H9 (cell line): ENCODE measurements around the gene SLC38A1. TPM values are rescaled to one million over a fixed set of nuclear protein-coding genes. Genes with fewer than 3 reads are reported as not detected.

Source experiments
- DNase-seq: peaks from one replicate; pipeline ENCODE4 v3.0.0-alpha.2; 2017
- H2AFZ ChIP-seq: one replicate; pipeline ENCODE4 v1.6.1; 2013; ENCODE audit warnings: mild to moderate bottlenecking, low read length, control low read depth, moderate library complexity
- H2AK5ac ChIP-seq: 2 replicates; pipeline ENCODE4 v1.6.1; 2013; ENCODE audit warnings: low read length, control low read depth, mixed read lengths; ENCODE audit not compliant: insufficient read length
- H2BK120ac ChIP-seq: one replicate; pipeline ENCODE4 v1.6.1; 2013; ENCODE audit warnings: low read depth, mild to moderate bottlenecking, low read length, control low read depth, inconsistent platforms; ENCODE audit not compliant: poor library complexity, severe bottlenecking
- H2BK12ac ChIP-seq: 2 replicates; pipeline ENCODE4 v1.6.1; 2013; ENCODE audit warnings: low read length, control low read depth, mixed read lengths, low read depth; ENCODE audit not compliant: insufficient read length
- H2BK15ac ChIP-seq: 2 replicates; pipeline ENCODE4 v1.6.1; 2013; ENCODE audit warnings: low read depth, low read length, control low read depth
- H2BK20ac ChIP-seq: one replicate; pipeline ENCODE4 v1.6.1; 2013; ENCODE audit warnings: low read depth, mild to moderate bottlenecking, low read length, control low read depth, inconsistent platforms; ENCODE audit not compliant: poor library complexity, severe bottlenecking
- H2BK5ac ChIP-seq: 2 replicates; pipeline ENCODE4 v1.6.1; 2013; ENCODE audit warnings: low read length, control low read depth, mixed read lengths; ENCODE audit not compliant: insufficient read length
- H3K14ac ChIP-seq: 2 replicates; pipeline ENCODE4 v1.6.1; 2013; ENCODE audit warnings: low read length, control low read depth; ENCODE audit not compliant: insufficient read depth
- H3K18ac ChIP-seq: 2 replicates; pipeline ENCODE4 v1.6.1; 2013; ENCODE audit warnings: low read depth, mild to moderate bottlenecking, mixed read lengths, low read length, control low read depth; ENCODE audit not compliant: insufficient read length
- H3K23ac ChIP-seq: 2 replicates; pipeline ENCODE4 v1.6.1; 2013; ENCODE audit warnings: low read length, control low read depth, mixed read lengths, low read depth; ENCODE audit not compliant: insufficient read length
- H3K23me2 ChIP-seq: 2 replicates; pipeline ENCODE4 v1.6.1; 2013; ENCODE audit warnings: low read depth, mild to moderate bottlenecking, mixed read lengths, low read length, control low read depth; ENCODE audit not compliant: insufficient read length, poor library complexity, severe bottlenecking
- H3K27ac ChIP-seq: 2 replicates; pipeline ENCODE4 v1.5.1; 2013; ENCODE audit warnings: low read length, control low read depth, mixed read lengths, low read depth; ENCODE audit not compliant: insufficient read length
- H3K27me3 ChIP-seq: 2 replicates; pipeline ENCODE4 v1.6.1; 2013; ENCODE audit warnings: low read length, control low read depth, inconsistent platforms; ENCODE audit not compliant: insufficient read depth
- H3K4ac ChIP-seq: 2 replicates; pipeline ENCODE4 v1.6.1; 2013; ENCODE audit warnings: low read depth, mild to moderate bottlenecking, control low read depth, inconsistent platforms, low read length, moderate library complexity
- H3K4me1 ChIP-seq: 2 replicates; pipeline ENCODE4 v1.6.1; 2013; ENCODE audit warnings: low read length, control low read depth, inconsistent platforms; ENCODE audit not compliant: insufficient read depth
- H3K4me2 ChIP-seq: 2 replicates; pipeline ENCODE4 v1.6.1; 2013; ENCODE audit warnings: low read length, control low read depth, mixed read lengths; ENCODE audit not compliant: insufficient read length, insufficient read depth
- H3K56ac ChIP-seq: 2 replicates; pipeline ENCODE4 v1.6.1; 2013; ENCODE audit warnings: low read depth, mild to moderate bottlenecking, mixed read lengths, low read length, control low read depth; ENCODE audit not compliant: insufficient read length
- H3K79me1 ChIP-seq: 2 replicates; pipeline ENCODE4 v1.6.1; 2013; ENCODE audit warnings: low read depth, mild to moderate bottlenecking, moderate library complexity, low read length, control low read depth, inconsistent platforms; ENCODE audit not compliant: insufficient read depth, poor library complexity, severe bottlenecking
- H3K79me2 ChIP-seq: 2 replicates; pipeline ENCODE4 v1.6.1; 2013; ENCODE audit warnings: low read length, control low read depth, inconsistent platforms; ENCODE audit not compliant: insufficient read depth
- H3K9ac ChIP-seq: 2 replicates; pipeline ENCODE4 v1.6.1; 2013; ENCODE audit warnings: low read length, control low read depth, mixed read lengths; ENCODE audit not compliant: insufficient read length; ENCODE audit errors: extremely low read depth
- H3K9me3 ChIP-seq: one replicate; pipeline ENCODE4 v1.6.1; 2013; ENCODE audit warnings: low read depth, low read length, inconsistent platforms; ENCODE audit not compliant: control insufficient read depth
- H3T11ph ChIP-seq: one replicate; pipeline ENCODE4 v1.6.1; 2013; ENCODE audit warnings: mild to moderate bottlenecking, low read length, control low read depth, inconsistent platforms
- H4K20me1 ChIP-seq: one replicate; pipeline ENCODE4 v1.6.1; 2013; ENCODE audit not compliant: control insufficient read depth, insufficient read length, insufficient read depth
- H4K5ac ChIP-seq: 2 replicates; pipeline ENCODE4 v1.6.1; 2013; ENCODE audit warnings: low read depth, mild to moderate bottlenecking, mixed read lengths, low read length, control low read depth; ENCODE audit not compliant: insufficient read length
- H4K8ac ChIP-seq: replicated peaks from 2 replicates; pipeline ENCODE4 v1.6.1; 2013; ENCODE audit warnings: low read length, control low read depth, mixed read lengths, low read depth; ENCODE audit not compliant: insufficient read length
- H4K91ac ChIP-seq: 2 replicates; pipeline ENCODE4 v1.6.1; 2013; ENCODE audit warnings: low read depth, mild to moderate bottlenecking, moderate library complexity, mixed read lengths, low read length, control low read depth; ENCODE audit not compliant: insufficient read length
- H3K27ac Mint-ChIP-seq, 3 experiments: 2 replicates in 2 of 3; 3 replicates in 1 of 3; pipeline ENCODE4 v1.8.0; 2020 to 2021; ENCODE audit warnings: mixed read lengths in 3 of 3, mild to moderate bottlenecking in 1 of 3, moderate library complexity in 1 of 3
- H3K27me3 Mint-ChIP-seq: 2 replicates; pipeline ENCODE4 v1.8.0; 2021; ENCODE audit warnings: low read depth, mild to moderate bottlenecking, moderate library complexity, mixed read lengths
- H3K36me3 Mint-ChIP-seq, 3 experiments: 2 replicates in 2 of 3; 3 replicates in 1 of 3; pipeline ENCODE4 v1.8.0; 2020 to 2021; ENCODE audit warnings: low read depth in 3 of 3, mixed read lengths in 3 of 3; ENCODE audit not compliant: insufficient read depth in 1 of 3
- H3K4me1 Mint-ChIP-seq, 2 experiments: 2 replicates each; pipeline ENCODE4 v1.8.0; 2020; ENCODE audit warnings: mixed read lengths in 2 of 2
- H3K4me3 Mint-ChIP-seq, 2 experiments: 2 replicates in 1 of 2; 3 replicates in 1 of 2; pipeline ENCODE4 v1.8.0; 2020 to 2021; ENCODE audit warnings: mild to moderate bottlenecking in 2 of 2, mixed read lengths in 2 of 2, moderate library complexity in 1 of 2
- H3K9me3 Mint-ChIP-seq, 2 experiments: 2 replicates in 1 of 2; 3 replicates in 1 of 2; pipeline ENCODE4 v1.8.0; 2020; ENCODE audit warnings: mild to moderate bottlenecking in 2 of 2, mixed read lengths in 2 of 2, moderate library complexity in 1 of 2
- CTCF ChIP-seq: fragments of 200-600 bp; sonication (generic); conservative IDR thresholded peaks from 3 replicates; pipeline ENCODE4 v1.8.0; 2021; ENCODE audit warnings: antibody characterized with exemption, mild to moderate bottlenecking
- WGBS: extraction: QIAGEN DNeasy Blood & Tissue Kit; methylation state at CpG from one replicate; pipeline ENCODE4 v1.1.7; 2013; ENCODE audit warnings: missing lambda C conversion rate, low lambda C conversion rate, mixed read lengths; ENCODE audit not compliant: insufficient read length; ENCODE audit errors: extremely low coverage; 5-methylcytosine and 5-hydroxymethylcytosine counted together
- total RNA-seq: library from RNA; stranded (reverse); gene quantifications from 2 replicates; pipeline ENCODE4 v1.2.1, GENCODE V29; 2021

The SLC38A1 gene
- total RNA-seq, 1 experiment from 2014 or later: 216 TPM

GRCh38 chr12:46264057-46264456 is 4.8 kb downstream of the SLC38A1 start:
- H3K27ac ChIP-seq: no peak overlapping the region
- peaks cover 25% of the 10 kb centered on the region for H3K4me1 ChIP-seq
- peaks cover 7 to 12% (median 7%) of the 10 kb centered on the region in 3 experiments; a peak in 5 of 7 replicates for H3K36me3 Mint-ChIP-seq

More at GRCh38 chr12:46264057-46264456, 4.8 kb downstream of the SLC38A1 start:
- no peak overlapping the region for H2AK5ac ChIP-seq
- H3K9me3 Mint-ChIP-seq: no peaks in the 10 kb centered on the region
- no peaks in the 10 kb centered on the region for H4K20me1 ChIP-seq
- H3K27me3 ChIP-seq: no peaks in the 10 kb centered on the region
- H2BK120ac ChIP-seq: no peak overlapping the region
- H3K23me2 ChIP-seq: peaks cover 16% of the 10 kb centered on the region
- H2BK20ac ChIP-seq: no peak overlapping the region
- H3K79me1 ChIP-seq: no peaks in the 10 kb centered on the region
- no peak overlapping the region for H3K23ac ChIP-seq
- H3K9me3 ChIP-seq: no peaks in the 10 kb centered on the region
- H3K4me1 Mint-ChIP-seq: peaks cover 17 to 19% of the 10 kb centered on the region in 2 experiments
- no peak overlapping the region for H3K14ac ChIP-seq
- H3K27ac Mint-ChIP-seq: peak overlapping the region in 2 of 3 experiments; percentile 43 to 62; a peak in 4 of 7 replicates
- H4K8ac ChIP-seq: no peak overlapping the region
- H3K79me2 ChIP-seq: peaks cover 83% of the 10 kb centered on the region
- no CpG with 5 or more reads among the region's 1 CpG for WGBS
- no peak overlapping the region for H2AFZ ChIP-seq
- no peak overlapping the region for H4K5ac ChIP-seq
- DNase-seq: no peak
- no peaks in the 10 kb centered on the region for H3K27me3 Mint-ChIP-seq
- H3K56ac ChIP-seq: no peak overlapping the region
- no peak overlapping the region for H2BK12ac ChIP-seq
- H3K4ac ChIP-seq: no peak overlapping the region
- no peak overlapping the region for H2BK5ac ChIP-seq
- H3K9ac ChIP-seq: no peak overlapping the region
- no peak overlapping the region for H3K18ac ChIP-seq
- peak overlapping the region; percentile 12 to 26; a peak in 4 of 5 replicates for H3K4me3 Mint-ChIP-seq
- no peak overlapping the region for H3K4me2 ChIP-seq
- no peak for TF ChIP-seq CTCF
- no peak overlapping the region for H4K91ac ChIP-seq
- no peak overlapping the region for H2BK15ac ChIP-seq
- H3T11ph ChIP-seq: no peak overlapping the region
